ENCODE data around the gene MIAT. TPM values are rescaled to one million over a fixed set of nuclear protein-coding genes. Genes with fewer than 3 reads are reported as not detected.

MIAT gene
- total and polyA plus RNA-seq, 9 of the 15 experiments (the other 6 are each of a cell fraction or from before 2014, with no cell fraction given), result 0.03 to 0.93 (median 0.34) TPM

DNA sequence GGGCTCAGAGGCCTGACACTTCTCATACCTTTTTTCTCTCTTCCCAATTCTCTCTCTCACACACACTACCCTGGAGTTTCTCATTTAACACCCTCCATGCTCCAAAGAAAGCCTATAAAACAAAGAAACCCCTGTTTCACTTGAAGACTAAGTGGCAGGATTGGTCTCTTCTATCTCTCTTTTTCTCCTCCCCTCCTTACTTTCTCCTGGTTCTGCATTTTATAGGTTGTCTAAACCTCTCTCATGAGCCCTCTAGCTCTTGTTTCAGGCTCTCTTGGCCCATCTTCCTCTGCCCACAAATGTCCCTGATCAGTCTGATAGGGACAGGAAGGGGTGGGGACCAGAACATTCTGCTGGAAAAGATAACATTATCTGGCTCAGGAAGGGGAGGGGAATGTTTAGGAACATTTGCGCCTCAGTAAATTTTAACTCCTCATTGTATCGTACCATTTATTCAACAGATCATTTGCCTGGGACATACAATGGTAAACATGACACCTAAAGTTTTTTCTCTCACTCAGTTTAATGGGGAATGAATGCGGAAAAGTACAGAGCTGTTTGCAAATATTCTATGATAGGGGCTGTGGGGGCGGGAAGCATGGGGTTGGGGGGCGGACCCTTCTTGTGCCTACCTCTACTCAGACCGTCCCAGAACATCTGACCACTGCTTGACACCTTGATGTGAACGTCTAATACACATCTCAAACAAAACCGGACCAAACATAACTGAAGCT, 24.8 kb upstream of the MIAT start (continued):
- no peak for TF ChIP-seq ZKSCAN3 (CRISPR knock-in tag; IDR thresholded peaks at IDR 0.05)
- TF ChIP-seq RAD51 (IDR thresholded peaks at IDR 0.05; ENCODE audit: borderline replicate concordance, low read depth), result no peak
- no peak for TF ChIP-seq PURB (CRISPR knock-in tag; IDR thresholded peaks at IDR 0.05; ENCODE audit: low read depth)
- no peak for TF ChIP-seq PHF21A (IDR thresholded peaks at IDR 0.05; ENCODE audit: borderline replicate concordance, low read depth)
- no peak for TF ChIP-seq RBM34 (IDR thresholded peaks at IDR 0.05; ENCODE audit: borderline replicate concordance, insufficient read depth, low read length)
- no peak for TF ChIP-seq ZNF507 (tag; conservative IDR thresholded peaks at IDR 0.05)
- TF ChIP-seq ZNF699 (CRISPR knock-in tag; IDR thresholded peaks at IDR 0.05; ENCODE audit: insufficient replicate concordance), result no peak
- TF ChIP-seq, protein P1, sequence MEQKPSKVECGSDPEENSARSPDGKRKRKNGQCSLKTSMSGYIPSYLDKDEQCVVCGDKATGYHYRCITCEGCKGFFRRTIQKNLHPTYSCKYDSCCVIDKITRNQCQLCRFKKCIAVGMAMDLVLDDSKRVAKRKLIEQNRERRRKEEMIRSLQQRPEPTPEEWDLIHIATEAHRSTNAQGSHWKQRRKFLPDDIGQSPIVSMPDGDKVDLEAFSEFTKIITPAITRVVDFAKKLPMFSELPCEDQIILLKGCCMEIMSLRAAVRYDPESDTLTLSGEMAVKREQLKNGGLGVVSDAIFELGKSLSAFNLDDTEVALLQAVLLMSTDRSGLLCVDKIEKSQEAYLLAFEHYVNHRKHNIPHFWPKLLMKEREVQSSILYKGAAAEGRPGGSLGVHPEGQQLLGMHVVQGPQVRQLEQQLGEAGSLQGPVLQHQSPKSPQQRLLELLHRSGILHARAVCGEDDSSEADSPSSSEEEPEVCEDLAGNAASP (IDR thresholded peaks at IDR 0.05), result no peak
- TF ChIP-seq BCOR (IDR thresholded peaks at IDR 0.05), result no peak
- TF ChIP-seq, protein P2, sequence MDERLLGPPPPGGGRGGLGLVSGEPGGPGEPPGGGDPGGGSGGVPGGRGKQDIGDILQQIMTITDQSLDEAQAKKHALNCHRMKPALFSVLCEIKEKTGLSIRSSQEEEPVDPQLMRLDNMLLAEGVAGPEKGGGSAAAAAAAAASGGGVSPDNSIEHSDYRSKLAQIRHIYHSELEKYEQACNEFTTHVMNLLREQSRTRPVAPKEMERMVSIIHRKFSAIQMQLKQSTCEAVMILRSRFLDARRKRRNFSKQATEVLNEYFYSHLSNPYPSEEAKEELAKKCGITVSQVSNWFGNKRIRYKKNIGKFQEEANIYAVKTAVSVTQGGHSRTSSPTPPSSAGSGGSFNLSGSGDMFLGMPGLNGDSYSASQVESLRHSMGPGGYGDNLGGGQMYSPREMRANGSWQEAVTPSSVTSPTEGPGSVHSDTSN (CRISPR knock-in tag; IDR thresholded peaks at IDR 0.05; ENCODE audit: low read depth), result no peak
- TF ChIP-seq, protein P2 (tag; conservative IDR thresholded peaks at IDR 0.05; ENCODE audit: low read depth), result peak; percentile 11; the same call in 1 of the 2 replicates
- no peak for TF ChIP-seq HIVEP1 (CRISPR knock-in tag; IDR thresholded peaks at IDR 0.05)
- TF ChIP-seq, protein P3, sequence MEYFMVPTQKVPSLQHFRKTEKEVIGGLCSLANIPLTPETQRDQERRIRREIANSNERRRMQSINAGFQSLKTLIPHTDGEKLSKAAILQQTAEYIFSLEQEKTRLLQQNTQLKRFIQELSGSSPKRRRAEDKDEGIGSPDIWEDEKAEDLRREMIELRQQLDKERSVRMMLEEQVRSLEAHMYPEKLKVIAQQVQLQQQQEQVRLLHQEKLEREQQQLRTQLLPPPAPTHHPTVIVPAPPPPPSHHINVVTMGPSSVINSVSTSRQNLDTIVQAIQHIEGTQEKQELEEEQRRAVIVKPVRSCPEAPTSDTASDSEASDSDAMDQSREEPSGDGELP (CRISPR knock-in tag; IDR thresholded peaks at IDR 0.05; ENCODE audit: borderline replicate concordance), result no peak
- no peak for TF ChIP-seq HMG20A (CRISPR knock-in tag; conservative IDR thresholded peaks at IDR 0.05)
- TF ChIP-seq SRSF9 (IDR thresholded peaks at IDR 0.05; ENCODE audit: borderline replicate concordance, low read depth, low read length), result no peak
- TF ChIP-seq, protein P4, sequence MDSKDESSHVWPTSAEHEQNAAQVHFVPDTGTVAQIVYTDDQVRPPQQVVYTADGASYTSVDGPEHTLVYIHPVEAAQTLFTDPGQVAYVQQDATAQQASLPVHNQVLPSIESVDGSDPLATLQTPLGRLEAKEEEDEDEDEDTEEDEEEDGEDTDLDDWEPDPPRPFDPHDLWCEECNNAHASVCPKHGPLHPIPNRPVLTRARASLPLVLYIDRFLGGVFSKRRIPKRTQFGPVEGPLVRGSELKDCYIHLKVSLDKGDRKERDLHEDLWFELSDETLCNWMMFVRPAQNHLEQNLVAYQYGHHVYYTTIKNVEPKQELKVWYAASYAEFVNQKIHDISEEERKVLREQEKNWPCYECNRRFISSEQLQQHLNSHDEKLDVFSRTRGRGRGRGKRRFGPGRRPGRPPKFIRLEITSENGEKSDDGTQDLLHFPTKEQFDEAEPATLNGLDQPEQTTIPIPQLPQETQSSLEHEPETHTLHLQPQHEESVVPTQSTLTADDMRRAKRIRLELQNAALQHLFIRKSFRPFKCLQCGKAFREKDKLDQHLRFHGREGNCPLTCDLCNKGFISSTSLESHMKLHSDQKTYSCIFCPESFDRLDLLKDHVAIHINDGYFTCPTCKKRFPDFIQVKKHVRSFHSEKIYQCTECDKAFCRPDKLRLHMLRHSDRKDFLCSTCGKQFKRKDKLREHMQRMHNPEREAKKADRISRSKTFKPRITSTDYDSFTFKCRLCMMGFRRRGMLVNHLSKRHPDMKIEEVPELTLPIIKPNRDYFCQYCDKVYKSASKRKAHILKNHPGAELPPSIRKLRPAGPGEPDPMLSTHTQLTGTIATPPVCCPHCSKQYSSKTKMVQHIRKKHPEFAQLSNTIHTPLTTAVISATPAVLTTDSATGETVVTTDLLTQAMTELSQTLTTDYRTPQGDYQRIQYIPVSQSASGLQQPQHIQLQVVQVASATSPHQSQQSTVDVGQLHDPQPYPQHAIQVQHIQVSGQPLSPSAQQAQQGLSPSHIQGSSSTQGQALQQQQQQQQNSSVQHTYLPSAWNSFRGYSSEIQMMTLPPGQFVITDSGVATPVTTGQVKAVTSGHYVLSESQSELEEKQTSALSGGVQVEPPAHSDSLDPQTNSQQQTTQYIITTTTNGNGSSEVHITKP (IDR thresholded peaks at IDR 0.05; ENCODE audit: partially characterized antibody), result peak; percentile 71
- TF ChIP-seq SIN3B (IDR thresholded peaks at IDR 0.05; ENCODE audit: low read depth), result no peak
- no peak for TF ChIP-seq SP1 (CRISPR knock-in tag; IDR thresholded peaks at IDR 0.05)
- TF ChIP-seq SAP30 (IDR thresholded peaks at IDR 0.05; ENCODE audit: borderline replicate concordance, insufficient read depth, low read depth, low read length, poor library complexity, severe bottlenecking), result no peak
- TF ChIP-seq ZC3H4 (CRISPR knock-in tag; IDR thresholded peaks at IDR 0.05; ENCODE audit: borderline replicate concordance), result no peak
